Stimulated activated CD4-positive, alpha-beta T cell treated with anti-CD3 and anti-CD28 coated beads, Interleukin-12 subunit alpha, Interleukin-12 subunit beta, amount 100 ng/mL, for 48 hours (primary cell): Measurements from ENCODE around the gene COL1A1.
A peak's percentile ranks its signal among the peaks of the same experiment; 100 is the strongest.

Source experiments
- DNase-seq, 3 donors: peaks; one replicate each; pipeline ENCODE4 v3.0.0-alpha.2; 2020; ENCODE audit warnings: low read depth in 2 of 3, low spot score in 1 of 3

The COL1A1 gene

GRCh38 chr17:50157891-50158290 is 43.5 kb downstream of the COL1A1 start:
- no peak for DNase-seq

DNA sequence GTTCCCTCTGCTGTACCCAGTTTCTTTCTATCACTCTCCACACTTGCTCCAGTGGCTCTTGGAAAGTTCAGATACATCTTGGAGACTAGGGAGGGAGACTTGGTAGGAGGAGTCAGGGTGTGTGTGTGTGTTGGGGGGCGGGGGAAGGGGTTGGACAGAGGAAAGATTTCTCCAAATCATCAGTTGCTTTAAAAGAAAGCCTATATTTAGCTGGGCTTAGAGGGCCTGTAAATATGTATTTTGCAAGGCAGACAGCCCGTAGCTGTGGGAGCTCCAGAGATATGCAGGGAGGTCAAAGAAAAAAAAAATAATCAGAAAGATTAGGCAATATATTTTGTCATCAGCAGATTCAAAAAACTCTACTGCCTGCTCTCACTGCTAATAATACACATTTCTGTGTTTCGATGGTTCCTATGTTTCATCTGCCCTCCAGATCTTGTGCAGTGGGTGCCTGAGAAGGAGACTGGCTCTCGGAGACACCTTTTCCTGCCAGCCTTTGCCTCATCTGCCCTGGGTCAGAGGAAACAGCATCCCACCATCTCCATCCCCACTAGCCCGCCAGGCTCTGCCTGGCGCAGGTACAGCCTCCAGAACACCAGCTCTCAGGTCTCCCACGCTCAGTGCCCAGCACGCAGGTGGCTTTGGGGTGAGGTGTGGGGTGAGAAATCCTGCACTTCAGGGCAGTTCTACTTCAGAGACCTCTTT is 46.2 kb downstream of the COL1A1 start:
- no peak for DNase-seq

DNA sequence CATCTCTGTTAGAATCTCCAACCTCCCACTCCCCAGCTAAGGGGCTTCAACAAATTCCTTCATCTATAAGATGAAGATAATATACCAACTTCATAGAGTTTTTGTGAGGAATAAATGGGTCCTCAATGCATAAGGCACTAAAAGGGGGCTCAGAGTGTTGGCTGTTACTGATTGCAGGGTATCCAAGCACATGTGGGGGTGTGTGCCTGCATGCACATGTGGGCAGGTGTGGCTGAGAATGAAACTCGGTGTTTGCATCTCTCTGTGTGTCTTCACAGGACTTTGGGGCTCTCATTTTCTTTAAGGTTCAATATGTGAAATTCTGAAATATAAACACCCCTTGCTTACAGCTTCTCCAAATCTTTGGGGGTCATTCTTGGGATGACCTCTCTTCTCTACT is 46.8 kb downstream of the COL1A1 start:
- no peak for DNase-seq

- no peak for DNase-seq
These were observed 47.5 kb downstream of the COL1A1 start for GRCh38 chr17:50153650-50154575.

DNA sequence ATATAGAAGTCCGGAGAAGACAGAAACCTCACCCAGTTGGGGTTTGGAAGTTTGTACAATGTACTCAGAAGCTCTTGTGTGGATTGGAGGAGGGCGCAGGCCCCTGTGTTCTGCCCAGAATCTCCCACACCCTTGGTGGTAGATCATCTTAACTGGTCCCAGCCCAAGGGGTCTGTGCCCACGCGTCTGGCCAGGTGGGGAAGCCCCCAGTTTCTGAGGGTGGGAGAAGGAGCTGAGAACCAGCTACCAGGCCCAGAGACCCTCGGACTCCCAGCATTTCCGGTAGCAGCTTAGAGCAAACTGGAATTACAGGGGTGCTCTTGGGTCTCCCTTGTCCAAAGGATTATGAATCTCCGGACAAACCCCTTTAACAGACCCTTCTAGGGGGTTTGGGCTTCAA is 48.7 kb downstream of the COL1A1 start:
- DNase-seq = no peak

DNA sequence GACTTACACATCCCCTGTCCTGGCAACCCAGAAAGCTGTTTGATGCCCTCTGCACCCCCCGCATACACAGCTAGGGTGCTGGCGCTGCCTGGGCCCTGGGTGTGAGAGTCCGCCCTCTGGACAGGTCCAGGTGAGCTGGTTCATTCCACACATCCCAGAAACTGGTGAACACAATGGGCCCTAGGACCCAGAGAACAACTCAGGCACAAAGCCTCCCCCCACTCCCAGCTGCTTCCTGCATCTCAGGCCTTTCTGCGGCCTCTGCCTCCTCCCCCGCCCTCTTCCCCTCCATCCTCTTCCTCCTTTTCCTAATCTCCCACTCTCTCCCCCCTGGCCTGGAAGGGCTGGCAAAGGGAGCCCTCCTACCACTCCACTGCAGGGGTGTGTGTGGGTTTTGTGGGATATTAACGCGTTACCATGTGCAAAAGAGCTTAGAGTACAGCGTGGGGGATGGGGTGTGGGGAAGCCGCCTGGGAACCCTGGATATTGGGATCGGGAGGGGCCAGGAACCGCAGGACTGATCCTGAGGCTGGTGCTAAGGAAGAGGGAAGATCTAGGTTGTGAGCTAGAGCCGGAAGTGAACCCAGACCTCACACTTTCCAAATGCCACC is 49.4 kb downstream of the COL1A1 start:
- DNase-seq = peak in 1 of 3 donors; percentile 42

DNA sequence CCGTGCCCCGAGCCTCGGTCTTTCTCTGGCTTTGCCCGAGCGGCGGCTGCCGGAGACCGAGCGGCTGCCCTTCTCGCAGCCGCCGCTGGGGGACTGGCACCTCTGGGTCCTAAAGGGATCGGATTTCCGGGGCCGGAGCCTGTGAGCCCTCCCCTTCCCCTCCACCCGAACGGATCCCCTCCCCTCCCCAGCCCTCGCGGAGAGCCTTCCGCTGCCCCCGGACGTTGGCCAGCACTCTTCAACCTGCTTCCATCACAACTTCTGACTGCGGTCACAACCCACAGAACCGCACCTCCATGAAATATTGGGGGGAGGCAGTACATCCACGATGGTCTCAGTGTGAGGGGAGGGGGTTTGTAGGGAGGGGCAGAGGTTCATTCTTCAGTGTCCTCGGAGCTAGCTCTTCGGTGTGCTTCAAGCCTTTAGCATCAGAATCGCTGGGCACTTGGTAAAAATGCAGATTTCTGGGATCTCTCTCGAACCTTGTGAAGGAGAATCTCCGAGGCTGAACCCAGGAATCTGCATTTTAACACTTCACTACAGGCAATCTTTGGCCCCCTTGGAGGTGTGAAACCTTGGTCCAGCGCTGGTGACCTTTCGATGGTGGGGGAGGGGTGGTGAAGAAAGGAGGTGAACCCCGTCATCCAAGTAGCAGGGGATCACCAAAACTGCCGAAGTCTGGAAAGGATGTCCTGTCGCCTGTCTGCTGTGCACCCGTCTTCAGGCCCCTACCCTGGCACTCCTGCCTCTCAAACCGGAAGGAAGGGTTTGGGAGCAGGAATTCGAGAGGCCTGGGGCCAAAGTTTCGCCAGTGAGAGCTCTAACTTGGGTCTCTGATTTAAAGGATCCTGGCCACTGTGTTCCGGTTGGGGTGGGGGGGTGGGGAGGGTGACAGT is 50.1 kb downstream of the COL1A1 start:
- DNase-seq = peak; percentile 78 to 84 (median 82)

DNA sequence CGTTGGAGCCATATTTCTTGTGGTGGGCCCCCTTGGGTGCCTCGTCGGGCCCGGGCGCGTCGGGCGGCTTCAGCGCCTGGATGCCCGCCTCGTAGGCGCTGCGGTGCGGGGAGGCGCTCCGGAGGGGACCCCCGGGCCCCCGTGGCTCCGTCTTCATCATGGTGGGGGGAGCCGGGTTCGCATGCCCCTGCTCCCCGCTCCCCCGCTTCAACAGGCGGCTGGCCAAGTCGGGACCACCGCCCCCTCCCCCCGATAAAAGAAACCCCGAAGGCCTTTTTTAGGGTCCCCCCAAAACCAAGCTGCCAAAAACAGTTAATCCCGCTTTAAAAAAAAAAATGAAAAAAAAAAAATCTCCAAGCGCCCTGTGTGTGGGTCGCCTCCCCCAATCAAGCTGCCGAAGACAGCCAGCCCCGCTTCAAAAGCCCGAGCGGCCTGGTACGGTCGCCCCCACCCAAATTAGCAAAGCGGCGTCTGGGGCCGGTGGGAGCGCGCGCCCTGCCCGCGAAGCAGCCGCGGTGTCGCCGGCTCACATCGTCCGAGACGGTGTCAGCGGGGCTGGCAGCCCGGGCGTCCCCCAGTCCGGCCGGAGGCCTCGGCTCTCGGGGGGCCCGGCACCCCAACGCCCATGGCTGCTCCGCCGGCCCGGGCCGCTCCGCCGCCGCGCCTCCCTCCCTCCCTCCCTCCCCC is 50.9 kb downstream of the COL1A1 start, which contains the start of gene PPP1R9B:
TSS of gene PPP1R9B (minus strand) at position 324 of the 687 bp plus-strand sequence. CDS start at position 160, 164 bp downstream.
- no peak for DNase-seq

DNA sequence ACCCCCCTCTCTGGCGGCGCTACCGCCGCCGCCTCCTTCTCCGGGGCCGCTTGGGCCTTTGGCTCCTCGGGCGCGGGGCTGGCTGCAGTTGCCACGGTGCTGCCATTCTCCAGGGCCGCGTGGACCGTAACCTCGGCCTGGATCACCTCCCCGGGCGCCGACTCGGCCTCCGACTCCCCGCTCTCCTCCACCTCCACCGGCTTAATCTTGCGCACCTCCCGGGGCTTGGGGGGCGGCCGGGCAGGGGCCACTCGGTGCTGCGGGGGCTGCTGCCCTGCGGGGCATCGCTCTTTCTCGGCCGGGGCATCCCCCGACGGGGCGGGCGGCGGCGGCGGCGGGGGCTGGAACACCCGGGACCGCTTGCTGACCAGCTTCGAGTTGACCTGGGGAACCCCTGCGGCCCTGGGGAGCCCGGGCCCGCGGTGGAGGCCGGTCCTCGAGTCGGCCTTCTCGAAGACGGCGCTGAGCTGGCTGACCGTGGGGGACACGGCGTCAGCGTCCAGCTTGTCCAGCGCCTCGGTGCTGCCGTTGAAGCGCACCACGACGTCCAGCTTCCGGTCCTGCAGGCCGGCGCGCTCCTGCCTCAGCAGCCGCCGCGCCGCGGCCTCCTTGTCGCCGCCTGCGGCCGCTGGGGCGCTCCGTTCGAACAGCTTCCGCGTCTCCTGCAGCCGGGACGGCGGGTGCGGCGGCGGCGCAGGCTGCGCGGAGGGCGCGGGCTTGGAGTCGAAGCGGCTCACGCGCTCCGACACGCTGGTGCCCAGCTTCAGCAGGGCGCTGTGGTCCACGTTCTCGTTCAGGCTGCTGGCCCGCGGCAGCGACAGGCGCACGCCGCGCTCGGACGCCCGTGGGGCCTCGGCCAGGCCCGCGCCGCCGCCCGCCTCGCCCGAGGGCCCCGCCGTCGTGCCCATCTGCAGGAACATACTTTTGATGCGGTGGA is 51.7 kb downstream of the COL1A1 start:
- peak in 1 of 3 donors; percentile 47 for DNase-seq

GRCh38 chr17:50149091-50149416 is 52.4 kb downstream of the COL1A1 start:
- no peak for DNase-seq

- DNase-seq = peak; percentile 59 to 64 (median 64)
These were observed 53.0 kb downstream of the COL1A1 start for GRCh38 chr17:50148226-50149090.

GRCh38 chr17:50147841-50148225 is 53.6 kb downstream of the COL1A1 start:
- no peak for DNase-seq

DNA sequence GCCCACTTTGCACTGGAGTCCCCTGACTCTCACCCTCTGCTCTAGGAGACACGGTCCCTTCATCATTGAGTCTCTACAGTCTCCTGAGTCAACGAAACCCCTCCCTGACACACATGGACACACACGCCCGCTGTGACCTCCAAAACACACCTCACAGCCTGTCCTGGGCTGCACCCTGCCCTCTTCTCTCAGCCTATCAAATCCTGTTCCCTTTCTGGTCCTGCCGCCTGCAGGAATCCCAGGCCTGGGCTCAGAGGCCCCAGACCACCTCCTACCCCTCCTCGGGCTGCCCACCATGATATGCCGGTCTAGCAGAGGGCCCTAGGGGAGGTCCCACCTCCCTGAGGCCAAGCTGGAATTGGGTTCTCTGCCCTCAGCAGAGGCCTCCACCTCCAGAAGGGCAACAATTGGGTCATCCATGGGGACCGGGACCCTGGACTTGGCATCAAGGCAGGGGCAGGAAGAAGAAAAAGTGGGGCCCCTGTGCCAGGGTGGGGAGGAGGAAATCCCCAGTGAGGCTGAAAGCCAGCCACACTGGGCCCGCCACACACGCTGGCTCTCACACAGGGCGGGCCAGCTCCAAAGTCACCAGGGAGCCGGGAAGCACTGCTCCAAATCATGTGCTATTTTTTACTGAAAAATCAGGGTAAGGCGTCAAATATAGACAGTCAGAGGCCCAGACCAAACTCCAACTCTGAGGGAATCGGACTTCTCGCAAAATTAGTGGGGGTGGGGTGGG is 54.3 kb downstream of the COL1A1 start:
- DNase-seq = no peak

DNA sequence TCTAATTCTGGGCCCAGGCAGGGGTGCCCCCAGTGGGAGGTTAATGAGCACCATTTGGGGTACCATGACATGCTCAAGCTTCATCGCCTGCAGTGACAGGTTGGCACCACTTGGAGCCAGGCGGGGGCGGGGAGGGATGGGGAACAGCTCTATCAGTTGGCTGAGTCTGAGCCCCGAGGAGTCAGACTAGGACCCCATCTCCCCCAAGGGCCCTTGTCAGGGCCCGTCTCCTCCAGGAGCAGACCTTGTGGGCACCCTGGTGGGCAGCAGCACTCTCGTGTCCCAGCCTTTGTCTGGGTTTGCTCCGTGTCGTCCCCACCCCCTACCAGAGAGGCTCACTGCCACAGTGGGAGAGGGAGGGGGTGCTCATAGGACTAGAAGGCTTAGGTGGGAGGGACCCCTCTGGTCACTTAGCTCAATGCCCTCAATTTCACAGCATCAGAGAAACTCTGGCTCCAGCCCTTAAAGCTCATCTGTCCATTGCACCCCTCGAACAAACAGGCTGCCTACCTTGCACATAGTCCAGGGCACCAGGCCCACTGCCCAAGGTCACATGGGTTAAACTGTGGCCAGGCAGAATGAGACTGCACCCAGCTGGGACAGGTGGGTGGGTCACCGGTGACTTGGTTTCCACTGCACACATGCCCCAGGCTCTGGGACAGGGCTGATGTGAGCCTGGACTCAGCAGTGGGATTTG is 55.1 kb downstream of the COL1A1 start:
- DNase-seq = no peak

- no peak for DNase-seq
These were observed 55.8 kb downstream of the COL1A1 start for GRCh38 chr17:50145532-50146229.

- no peak for DNase-seq
These were observed 56.4 kb downstream of the COL1A1 start for GRCh38 chr17:50144845-50145531.
